ENCODE results near the gene POLR2J3.
"Not testable (repeated sequence)": the region's sequence is repeated elsewhere in the genome, so short reads cannot be mapped to it uniquely, and the experiment has no call there.

DNA sequence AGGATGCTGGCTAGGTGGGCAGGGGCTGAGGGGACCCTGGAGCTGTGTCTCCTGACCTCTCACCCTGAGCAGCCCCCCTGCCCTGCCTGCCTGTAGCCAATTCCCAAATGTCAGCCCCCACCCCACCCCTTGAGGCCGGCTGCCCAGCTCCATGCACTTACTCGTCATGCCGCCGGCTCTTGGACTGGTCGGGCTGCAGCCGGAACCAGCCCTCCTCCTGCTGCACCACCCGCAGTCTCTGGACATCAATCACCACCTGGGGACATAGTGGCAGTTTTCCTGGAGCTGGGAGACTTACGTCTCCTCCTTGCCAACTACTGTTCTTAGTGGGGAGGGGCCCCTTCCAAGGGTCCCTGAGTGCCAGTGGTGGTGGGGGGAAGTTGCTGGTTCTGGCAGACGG, 27.3 kb upstream of the POLR2J3 start:
- TF ChIP-seq, protein P1, sequence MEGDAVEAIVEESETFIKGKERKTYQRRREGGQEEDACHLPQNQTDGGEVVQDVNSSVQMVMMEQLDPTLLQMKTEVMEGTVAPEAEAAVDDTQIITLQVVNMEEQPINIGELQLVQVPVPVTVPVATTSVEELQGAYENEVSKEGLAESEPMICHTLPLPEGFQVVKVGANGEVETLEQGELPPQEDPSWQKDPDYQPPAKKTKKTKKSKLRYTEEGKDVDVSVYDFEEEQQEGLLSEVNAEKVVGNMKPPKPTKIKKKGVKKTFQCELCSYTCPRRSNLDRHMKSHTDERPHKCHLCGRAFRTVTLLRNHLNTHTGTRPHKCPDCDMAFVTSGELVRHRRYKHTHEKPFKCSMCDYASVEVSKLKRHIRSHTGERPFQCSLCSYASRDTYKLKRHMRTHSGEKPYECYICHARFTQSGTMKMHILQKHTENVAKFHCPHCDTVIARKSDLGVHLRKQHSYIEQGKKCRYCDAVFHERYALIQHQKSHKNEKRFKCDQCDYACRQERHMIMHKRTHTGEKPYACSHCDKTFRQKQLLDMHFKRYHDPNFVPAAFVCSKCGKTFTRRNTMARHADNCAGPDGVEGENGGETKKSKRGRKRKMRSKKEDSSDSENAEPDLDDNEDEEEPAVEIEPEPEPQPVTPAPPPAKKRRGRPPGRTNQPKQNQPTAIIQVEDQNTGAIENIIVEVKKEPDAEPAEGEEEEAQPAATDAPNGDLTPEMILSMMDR (IDR thresholded peaks at IDR 0.05): not testable (repeated sequence)
- TF ChIP-seq POLR2A, EP300, POLR2AphosphoS5 (IDR thresholded peaks at IDR 0.05): not testable (repeated sequence)

Data from stomach (tissue), 4 donors.